LHCN-M2 (cell line): Measurements from ENCODE around the gene MDFIC2. TPM values are rescaled to one million over a fixed set of nuclear protein-coding genes. Genes with fewer than 3 reads are reported as not detected.
"Not testable (repeated sequence)": the region's sequence is repeated elsewhere in the genome, so short reads cannot be mapped to it uniquely, and the experiment has no call there.

Source experiments
- DNase-seq: peaks from one replicate; pipeline ENCODE4 v3.0.0-alpha.2; 2012; ENCODE audit warnings: low read depth
- polyA plus RNA-seq: library from polyadenylated mRNA; unstranded; fragments of >200 nt; gene quantifications from one replicate; pipeline ENCODE4 v1.2.1, GENCODE V29; 2012; ENCODE audit warnings: missing spikeins
- total RNA-seq: library from RNA; depleted of rRNA; stranded (reverse); fragments of >200 nt; gene quantifications from 2 replicates; pipeline ENCODE4 v1.2.3, GENCODE V29; 2014; rRNA removed

Gene MDFIC2
- total RNA-seq: not detected in 2 replicates
- polyA plus RNA-seq: not detected

DNA sequence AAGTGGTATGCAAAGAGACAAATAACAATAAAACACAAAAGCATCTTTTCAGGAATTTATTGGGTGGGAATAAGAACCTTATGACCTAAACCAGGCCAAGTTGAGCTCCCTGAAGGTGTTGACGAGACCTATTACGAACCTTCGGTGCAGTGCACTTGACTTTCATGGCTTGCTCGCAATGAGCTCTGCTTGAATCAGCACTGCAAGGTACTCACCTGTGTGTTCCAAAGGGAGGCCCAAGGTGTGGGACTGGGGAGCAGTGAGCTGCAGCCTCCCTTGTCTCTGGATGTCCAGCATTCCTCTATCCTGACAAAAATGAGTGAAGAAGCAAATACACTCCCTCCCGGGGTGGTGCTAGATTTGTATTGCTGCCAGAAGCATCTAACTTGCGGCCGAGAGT is at the start of gene MDFIC2:
Gene MDFIC2 (minus strand): TSS at position 303 of the 400 bp plus-strand sequence. CDS start 665 bp downstream, outside the sequence.
- no peak for DNase-seq

DNA sequence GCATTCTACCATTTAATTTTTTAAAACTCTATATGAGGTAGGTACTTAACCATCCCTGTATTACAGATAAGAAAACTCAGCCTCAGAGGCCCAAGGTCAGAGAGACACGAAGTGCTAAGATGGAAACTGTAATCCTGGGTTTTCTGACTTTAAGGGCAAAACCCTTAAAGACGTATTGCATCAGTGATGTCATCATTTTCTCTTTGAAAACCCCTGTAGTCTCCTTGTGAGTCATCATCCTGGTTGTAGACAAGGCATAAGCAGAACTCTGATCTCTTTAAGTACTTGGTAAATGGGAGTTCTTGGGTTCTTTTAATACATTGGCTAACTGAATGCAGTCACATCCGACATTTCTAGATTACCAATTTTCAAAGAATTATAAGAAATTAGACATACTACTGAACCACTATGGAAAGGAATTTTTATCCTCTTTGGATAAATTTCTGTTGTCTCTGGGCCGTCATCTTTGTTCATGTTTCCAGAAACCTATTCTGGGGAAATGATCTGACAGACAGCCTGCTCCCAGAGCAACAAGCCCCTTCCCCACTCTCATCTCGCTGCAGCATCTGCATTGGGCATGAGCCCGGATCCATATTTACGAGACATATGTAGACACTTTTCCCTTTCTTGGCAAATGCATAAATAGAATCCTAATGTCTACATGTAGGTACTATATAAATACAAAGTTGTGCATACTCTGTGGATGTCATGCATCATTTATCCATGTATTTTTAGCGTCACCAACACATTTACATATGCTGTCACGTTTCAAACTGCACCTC is 48.7 kb upstream of the MDFIC2 start:
- DNase-seq: peak; percentile 10

DNA sequence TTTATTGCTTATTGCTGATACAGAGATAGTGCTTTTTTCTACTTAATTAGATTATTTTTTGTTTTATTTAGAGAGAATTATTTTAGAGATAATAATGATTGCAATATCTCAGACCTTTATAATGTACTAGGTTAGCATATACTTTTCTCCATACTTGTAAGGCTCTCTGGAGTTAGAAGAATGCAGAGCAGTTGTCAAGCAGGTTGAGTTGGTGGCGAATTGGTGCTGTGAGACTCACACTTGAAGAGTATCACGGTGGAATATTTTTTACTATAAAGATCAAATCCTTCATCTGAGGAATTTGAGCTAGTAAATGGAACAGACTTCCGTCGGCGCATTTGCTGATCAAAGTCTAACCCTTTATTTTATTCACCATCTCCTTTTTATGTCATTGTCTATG is 47.3 kb upstream of the MDFIC2 start:
- DNase-seq: no peak

GRCh38 chr3:70358978-70359580 is 46.6 kb upstream of the MDFIC2 start:
- peak; percentile 7 for DNase-seq

DNA sequence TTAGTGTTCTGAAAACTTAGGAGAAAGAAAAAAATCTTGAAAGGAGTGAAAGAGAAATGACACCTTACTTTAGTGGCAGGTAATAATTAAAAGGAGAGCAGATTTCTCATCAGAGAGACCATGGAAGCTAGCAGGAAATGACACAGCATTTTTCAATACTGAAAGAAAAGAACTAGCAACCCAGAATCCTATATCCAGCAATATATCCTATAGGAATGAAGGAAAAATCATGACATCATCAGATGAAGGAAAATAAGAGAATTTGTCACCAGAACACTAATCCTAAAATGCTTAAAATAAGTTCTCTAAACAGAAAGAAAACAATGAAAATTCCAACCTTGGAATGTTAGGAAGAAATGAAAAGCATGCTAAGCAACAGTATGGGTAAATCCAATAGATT is 39.8 kb upstream of the MDFIC2 start:
- DNase-seq: no peak

- DNase-seq: no peak
Measured at GRCh38 chr3:70342149-70342548, 29.7 kb upstream of the MDFIC2 start.

GRCh38 chr3:70336885-70337284 is 24.4 kb upstream of the MDFIC2 start:
- DNase-seq: not testable (repeated sequence)

- DNase-seq: no peak
Measured at GRCh38 chr3:70333080-70333479, 20.6 kb upstream of the MDFIC2 start.

GRCh38 chr3:70315021-70315420 is 2.6 kb upstream of the MDFIC2 start:
- no peak for DNase-seq

DNA sequence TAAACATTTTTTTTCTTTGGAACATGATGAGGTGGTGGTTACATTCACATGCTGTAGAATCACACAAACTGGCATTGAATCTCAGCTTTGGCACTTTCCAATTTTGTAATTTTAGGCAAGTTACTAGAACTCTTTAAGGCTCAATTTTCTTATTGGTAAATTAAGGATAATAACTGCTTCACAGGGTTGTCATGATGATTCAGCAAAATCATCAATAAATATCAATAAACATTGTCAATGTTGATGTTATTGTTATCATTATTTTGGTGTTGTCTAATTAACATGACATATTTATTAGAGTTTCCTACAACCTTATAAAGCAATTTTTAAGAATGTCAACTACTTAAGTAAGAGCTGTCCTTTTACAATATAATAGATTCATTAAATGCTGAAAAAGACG is 1.6 kb downstream of the MDFIC2 start:
- no peak for DNase-seq

DNA sequence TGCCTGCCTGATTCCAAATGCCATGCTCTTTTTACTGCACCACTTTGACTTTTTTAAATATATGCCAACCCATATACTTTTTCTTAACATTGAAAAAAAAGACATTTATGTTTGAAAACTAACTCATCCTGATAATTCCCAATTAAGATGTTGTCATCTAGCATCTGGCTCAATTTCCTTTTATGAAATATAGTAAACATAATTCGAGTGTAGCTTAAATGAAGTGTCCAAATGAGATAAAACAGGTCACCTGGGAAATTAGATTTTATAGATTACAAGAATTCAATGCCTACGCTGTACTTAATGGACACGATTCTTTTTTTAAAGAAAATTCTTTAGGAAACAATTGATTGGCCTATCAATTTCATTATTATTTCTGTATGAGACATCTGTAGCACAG is 2.8 kb downstream of the MDFIC2 start:
- DNase-seq: no peak

GRCh38 chr3:70308760-70309159 is 3.7 kb downstream of the MDFIC2 start:
- DNase-seq: no peak

- DNase-seq: no peak
Measured at GRCh38 chr3:70306736-70307135, 5.7 kb downstream of the MDFIC2 start.

DNA sequence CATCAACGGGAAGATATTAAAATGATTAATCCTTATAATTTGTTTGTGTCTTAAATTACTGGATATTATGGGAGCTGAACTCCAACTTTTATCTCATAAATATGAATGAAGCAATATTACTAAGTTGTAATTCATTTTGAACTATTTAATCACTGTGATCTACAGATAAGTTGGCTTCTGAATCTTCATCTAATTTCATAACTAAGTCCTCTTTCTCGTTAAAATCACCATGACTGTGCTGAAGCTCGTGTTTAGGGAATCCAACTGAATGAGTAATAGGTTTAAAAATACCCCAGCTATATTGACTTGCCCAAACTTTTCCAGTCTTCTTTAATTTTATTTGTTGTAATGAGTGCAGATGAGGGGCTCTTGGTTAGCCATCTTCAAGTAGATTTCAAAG is 14.1 kb downstream of the MDFIC2 start:
- no peak for DNase-seq

GRCh38 chr3:70291097-70291482 is 21.3 kb downstream of the MDFIC2 start:
- no peak for DNase-seq

DNA sequence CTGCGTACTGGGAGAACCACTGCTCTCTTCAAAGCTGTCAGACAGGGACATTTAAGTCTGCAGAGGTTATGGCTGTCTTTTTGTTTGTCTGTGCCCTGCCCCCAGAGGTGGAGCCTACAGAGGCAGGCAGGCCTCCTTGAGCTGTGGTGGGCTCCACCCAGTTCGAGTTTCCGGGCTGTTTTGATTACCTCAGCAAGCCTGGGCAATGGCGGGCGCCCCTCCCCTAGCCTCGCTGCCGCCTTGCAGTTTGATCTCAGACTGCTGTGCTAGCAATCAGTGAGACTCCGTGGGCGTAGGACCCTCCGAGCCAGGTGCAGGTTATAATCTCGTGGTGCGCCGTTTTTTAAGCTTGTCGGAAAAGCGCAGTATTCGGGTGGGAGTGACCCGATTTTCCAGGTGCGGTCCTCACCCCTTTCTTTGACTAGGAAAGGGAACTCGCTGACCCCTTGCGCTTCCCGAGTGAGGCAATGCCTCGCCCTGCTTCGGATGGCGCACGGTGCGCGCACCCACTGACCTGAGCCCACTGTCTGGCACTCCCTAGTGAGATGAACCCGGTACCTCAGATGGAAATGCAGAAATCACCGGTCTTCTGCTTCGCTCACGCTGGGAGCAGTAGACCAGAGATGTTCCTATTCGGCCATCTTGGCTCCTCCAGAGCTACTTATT is 21.9 kb downstream of the MDFIC2 start:
- not testable (repeated sequence) for DNase-seq

DNA sequence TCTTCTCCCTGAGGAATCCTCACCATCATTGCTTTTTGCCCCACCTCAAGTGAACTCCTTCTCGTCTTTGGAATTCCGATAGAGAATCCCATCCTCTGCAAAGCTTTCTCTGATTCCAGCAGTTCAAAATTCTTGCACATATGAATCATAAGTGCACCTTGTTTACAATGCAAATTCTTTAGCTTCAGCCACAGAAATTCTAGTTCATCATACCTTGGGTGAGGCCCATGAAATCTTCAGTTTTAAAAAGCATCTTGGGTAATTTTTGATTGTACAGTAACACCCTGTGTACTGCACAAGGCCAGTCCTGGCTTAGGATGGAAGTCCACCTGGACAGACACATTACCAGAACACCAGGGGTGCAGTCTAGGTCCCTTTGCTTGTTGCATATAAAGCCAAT is 30.8 kb downstream of the MDFIC2 start:
- no peak for DNase-seq

DNA sequence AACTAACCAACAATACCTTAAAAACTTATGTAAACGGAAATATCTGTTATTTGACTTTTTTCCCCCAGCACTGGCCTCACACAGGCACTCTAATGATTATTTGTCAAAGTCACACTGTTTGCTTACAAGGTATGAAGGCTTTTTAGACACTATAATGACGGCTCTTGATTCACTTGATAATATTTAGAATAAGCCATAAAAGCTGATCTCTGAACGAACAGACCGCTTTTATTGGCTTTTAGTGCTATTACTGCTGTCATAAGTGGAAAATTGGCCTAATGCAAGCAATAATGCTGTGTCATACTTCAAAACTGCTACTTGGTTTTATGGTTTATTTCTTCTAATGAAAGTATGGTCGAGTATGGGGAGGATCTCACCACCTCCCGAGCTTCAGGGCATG is 35.1 kb downstream of the MDFIC2 start:
- no peak for DNase-seq

GRCh38 chr3:70276901-70277300 is 35.5 kb downstream of the MDFIC2 start:
- DNase-seq: no peak

- DNase-seq: no peak
Measured at GRCh38 chr3:70273492-70273891, 38.9 kb downstream of the MDFIC2 start.

DNA sequence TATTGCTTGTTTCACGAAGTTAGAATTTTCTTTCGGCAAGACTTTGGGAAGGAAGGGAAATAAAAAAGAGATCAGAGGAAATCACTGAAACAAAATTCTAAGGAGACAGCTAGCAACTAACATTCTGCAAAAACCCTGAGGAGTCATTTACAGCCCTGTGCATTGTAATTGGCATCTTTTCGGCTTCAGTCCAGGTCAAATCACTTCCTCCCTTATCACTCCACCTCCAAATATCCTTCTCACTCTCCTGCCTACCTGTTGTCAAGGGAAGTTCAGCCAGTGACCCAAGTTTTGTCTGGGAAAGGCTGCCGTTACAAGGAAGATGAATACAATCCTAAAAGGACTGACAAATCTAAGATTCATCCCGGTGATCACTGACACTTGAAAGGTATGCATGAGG is 39.6 kb downstream of the MDFIC2 start:
- no peak for DNase-seq

DNA sequence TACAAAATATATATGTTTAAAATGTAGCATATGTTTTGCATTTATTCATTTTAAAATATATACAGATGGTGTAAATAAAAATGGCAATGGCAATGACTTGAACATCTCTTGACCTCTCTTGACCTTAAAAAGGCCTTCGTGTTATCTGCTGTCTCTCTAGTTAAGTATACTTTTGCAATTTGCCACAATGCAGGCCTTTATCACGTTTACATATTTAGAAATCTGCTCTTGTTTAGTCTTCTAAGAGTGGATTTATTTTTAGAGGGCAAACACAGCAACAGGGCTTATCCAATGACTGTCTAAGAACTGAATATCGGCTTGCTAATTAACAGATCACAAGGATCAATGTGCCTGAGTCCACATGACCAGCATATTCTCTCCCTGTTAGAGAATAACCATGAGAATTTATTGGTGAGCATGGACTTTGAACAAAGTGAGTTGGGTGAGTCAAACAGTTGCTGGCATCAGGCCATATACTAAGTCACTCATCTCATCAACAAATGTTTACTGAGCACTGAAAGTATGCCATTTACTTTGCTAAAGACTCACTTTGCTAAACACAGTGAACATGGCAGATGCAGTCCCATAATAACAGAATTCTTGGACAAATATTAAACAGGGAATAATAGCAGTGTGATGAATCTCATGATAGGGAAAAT is 48.2 kb downstream of the MDFIC2 start:
- DNase-seq: no peak
